DMS153 (cell line): ENCODE data around the gene PKMYT1.
A peak's percentile ranks its signal among the peaks of the same experiment; 100 is the strongest.
"Not testable (repeated sequence)": the region's sequence is repeated elsewhere in the genome, so short reads cannot be mapped to it uniquely, and the experiment has no call there.

Source experiments
- DNase-seq: peaks from one replicate; lab custom pipeline; 2025; lab: John Stamatoyannopoulos, UW

Gene PKMYT1

DNA sequence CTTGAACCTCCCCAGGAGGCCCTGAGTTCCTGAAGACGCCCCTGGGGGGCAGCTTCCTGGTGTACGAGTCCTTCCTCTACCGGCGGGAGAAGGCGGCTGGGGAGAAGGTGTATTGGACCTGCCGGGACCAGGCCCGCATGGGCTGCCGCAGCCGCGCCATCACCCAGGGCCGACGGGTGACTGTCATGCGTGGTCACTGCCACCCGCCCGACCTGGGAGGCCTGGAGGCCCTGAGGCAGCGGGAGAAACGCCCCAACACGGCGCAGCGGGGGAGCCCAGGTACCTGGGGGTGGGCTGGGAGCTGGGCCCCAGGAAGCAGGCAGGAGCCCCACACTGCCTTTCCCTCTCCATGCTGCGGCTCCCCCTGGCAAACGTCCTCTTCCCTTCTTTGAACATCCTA, 46.5 kb downstream of the PKMYT1 start:
- DNase-seq: no peak

DNA sequence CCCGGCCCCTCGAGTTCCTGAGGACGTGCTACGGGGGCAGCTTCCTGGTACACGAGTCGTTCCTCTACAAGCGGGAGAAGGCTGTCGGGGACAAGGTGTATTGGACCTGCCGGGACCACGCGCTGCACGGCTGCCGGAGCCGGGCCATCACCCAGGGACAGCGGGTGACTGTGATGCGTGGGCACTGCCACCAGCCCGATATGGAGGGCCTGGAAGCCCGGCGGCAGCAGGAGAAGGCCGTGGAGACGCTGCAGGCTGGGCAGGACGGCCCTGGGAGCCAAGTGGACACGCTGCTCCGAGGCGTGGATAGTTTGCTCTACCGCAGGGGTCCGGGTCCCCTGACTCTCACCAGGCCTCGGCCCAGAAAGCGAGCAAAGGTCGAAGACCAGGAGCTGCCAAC, 47.1 kb downstream of the PKMYT1 start:
- no peak for DNase-seq

- not testable (repeated sequence) for DNase-seq
Measured at GRCh38 chr16:2931231-2931914, 48.9 kb downstream of the PKMYT1 start.

DNA sequence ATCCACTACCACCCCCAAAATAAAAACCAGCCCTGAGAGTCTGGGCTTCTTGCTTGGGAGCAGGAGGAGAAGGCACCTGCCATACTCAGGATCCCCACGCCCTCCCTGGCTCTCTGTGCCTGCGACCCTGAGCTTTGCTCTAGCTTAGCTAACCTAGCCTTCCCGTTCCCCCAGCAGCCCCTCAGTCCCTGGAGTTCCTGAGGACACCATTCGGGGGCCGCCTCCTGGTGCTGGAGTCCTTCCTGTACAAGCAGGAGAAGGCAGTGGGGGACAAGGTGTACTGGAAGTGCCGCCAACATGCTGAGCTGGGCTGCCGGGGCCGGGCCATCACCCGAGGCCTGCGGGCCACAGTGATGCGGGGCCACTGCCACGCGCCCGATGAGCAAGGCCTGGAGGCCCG, 50.0 kb downstream of the PKMYT1 start:
- no peak for DNase-seq

- DNase-seq: no peak
Measured at GRCh38 chr16:2929693-2930092, 50.6 kb downstream of the PKMYT1 start.

DNA sequence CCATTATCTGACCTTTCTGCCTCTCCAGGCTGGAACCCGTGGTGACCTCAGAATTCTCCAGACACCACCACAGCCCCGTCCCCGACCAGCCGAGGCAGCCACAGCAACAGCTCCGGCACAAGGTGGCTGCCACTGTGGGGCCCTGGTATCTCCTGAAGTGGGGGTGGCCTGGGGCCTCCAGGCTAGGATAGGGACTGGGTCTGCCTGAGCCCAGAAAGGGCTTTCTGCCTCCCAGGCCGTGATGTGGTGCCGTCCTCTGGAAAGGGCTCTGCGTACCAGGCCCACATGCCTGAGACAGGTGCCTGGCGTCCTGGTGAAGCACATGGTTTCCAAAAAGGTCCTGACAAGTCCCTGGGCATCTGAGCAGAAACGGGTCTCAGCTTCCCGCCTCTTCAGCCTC, 51.5 kb downstream of the PKMYT1 start:
- no peak for DNase-seq

- not testable (repeated sequence) for DNase-seq
Measured at GRCh38 chr16:2928151-2928550, 52.1 kb downstream of the PKMYT1 start.

- DNase-seq: peak; percentile 79
Measured at GRCh38 chr16:2927010-2927646, 53.1 kb downstream of the PKMYT1 start.

GRCh38 chr16:2926650-2926999, 53.6 kb downstream of the PKMYT1 start:
- DNase-seq: no peak

DNA sequence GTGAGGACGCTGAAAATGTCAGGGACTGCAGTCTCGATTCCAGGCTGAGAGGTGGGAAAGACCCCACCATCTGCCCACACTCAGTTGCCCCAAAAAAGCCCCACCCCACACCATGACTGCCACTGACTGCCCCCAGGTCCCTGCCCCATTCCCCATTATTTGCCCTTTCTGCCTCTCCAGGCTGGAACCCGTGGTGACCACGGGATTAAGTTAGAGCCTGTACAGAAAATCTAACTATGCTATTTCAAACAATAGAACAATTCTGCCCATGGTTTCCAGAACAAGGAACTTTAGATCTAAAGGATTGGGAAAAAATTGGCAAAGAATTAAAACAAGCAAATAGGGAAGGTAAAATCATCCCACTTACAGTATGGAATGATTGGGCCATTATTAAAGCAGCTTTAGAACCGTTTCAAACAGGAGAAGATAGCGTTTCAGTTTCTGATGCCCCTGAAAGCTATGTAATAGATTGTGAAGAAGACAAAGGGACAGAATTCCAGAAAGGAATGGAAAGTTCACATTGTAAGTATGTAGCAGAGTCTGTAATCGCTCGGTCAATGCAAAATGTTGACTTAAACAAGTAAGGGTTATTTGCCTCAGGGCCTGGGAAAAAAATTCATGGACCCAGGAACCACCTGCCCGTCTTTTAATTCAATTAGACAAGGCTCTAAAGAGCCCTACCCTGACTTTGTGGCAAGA, 54.1 kb downstream of the PKMYT1 start:
- DNase-seq: no peak

GRCh38 chr16:2924901-2925755, 55.1 kb downstream of the PKMYT1 start:
- DNase-seq: no peak

DNA sequence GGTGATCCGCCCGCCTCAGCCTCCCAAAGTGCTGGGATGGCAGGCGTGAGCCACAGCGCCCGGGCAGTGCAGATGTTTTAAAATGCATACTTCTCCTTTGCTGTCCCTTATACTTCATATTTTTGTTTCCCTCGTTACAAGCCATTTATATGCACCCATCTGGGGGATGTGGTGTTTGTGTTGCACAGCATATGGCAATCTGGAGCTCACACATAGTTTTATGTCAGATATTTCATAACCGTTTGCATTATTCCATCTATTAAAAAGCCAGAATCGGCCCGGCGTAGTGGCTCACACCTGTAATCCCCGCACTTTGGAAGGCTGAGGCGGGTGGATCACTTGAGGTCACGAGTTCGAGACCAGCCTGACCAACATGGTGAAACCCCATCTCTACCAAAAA, 56.8 kb downstream of the PKMYT1 start:
- no peak for DNase-seq
